HUES6 (cell line): Measurements from ENCODE around the gene SHLD3.

Source experiments
- H3K27ac ChIP-seq: 2 replicates; pipeline ENCODE4 v1.7.0; 2013; ENCODE audit warnings: low read depth, mild to moderate bottlenecking, low read length, inconsistent platforms
- H3K27me3 ChIP-seq: 2 replicates; pipeline ENCODE4 v1.6.1; 2013; ENCODE audit warnings: low read length; ENCODE audit not compliant: control insufficient read depth, insufficient read depth
- H3K36me3 ChIP-seq: 2 replicates; pipeline ENCODE4 v1.6.1; 2013; ENCODE audit warnings: low read length; ENCODE audit not compliant: control insufficient read depth, insufficient read depth
- H3K4me1 ChIP-seq: 2 replicates; pipeline ENCODE4 v1.6.1; 2013; ENCODE audit warnings: low read length; ENCODE audit not compliant: control insufficient read depth, insufficient read depth
- H3K4me3 ChIP-seq: 2 replicates; pipeline ENCODE4 v1.5.1; 2013; ENCODE audit warnings: low read depth, low read length
- H3K9ac ChIP-seq: one replicate; pipeline ENCODE4 v1.6.1; 2013; ENCODE audit warnings: mild to moderate bottlenecking, low read length
- H3K9me3 ChIP-seq: 2 replicates; pipeline ENCODE4 v1.6.1; 2013; ENCODE audit warnings: low read depth, low read length; ENCODE audit not compliant: control insufficient read depth, insufficient read depth

Gene SHLD3

DNA sequence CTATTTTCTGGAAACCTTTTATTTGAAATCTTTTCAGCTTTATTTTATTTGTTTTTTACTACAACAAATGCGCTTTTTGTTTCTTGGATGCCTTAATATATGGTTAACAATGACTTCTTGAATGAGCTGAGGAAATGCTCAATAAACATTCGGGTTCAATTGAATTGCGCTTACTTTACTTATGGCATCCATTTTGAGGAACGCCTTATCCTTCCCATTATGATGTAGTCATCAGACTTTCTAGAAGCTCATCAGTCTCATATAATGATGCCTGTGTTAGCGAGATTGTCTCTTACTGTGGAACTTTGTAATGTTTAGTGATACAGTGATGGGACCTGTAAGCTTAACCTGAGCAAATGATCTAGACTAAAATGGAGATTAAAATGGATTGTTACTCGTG is 916 bp downstream of the SHLD3 start:
- H3K27me3 ChIP-seq: no peaks in the 10 kb centered on the region
- no peak overlapping the region for H3K27ac ChIP-seq
- peaks cover 10% of the 10 kb centered on the region for H3K36me3 ChIP-seq
- peak overlapping the region; percentile 96 for H3K4me3 ChIP-seq
- H3K9ac ChIP-seq: no peak overlapping the region
- H3K4me1 ChIP-seq: peaks cover 8% of the 10 kb centered on the region
- H3K9me3 ChIP-seq: no peaks in the 10 kb centered on the region

DNA sequence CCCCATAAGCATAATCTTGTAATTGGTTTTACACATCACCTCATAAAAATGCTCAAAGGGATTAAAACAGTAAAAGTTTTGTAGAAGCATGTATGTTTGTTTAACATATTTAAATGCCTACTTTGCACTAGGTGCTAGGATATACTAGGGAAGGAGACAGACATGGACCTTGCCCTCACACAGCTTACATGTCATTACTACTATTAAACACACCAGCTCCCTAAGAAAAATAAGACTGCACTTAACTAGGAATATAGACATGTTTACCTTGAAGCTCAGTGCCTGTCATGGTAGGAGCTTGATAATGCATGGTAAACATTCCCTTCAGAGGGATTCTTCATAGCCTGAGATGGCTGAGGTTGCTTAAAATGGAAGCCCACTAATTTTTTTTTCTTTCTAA is 6.2 kb downstream of the SHLD3 start:
- no peak overlapping the region for H3K9ac ChIP-seq
- no peak overlapping the region for H3K4me3 ChIP-seq
- H3K27ac ChIP-seq: no peak overlapping the region
- H3K27me3 ChIP-seq: no peaks in the 10 kb centered on the region
- peaks cover 13% of the 10 kb centered on the region for H3K36me3 ChIP-seq
- H3K9me3 ChIP-seq: no peaks in the 10 kb centered on the region
- H3K4me1 ChIP-seq: peaks cover under 1% of the 10 kb centered on the region; the same call in 1 of the 2 replicates

DNA sequence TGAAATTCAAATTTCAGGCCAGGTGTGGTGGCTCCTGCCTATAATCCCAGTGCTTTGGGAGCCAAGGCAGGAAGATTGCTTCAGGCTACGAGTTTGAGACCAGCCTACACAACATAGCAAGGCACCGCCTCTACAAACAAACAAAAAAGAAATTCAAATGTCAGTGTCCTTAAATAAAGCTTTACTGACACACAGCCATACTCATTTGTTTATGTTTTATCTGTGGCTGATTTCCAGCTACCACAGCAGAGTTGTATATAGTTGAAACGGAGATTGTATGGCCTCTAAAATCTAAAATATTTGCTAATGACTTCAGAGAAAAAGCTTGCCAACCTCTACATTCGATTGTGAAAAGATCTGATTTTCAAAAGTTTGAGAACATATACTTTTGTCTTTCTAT is 15.4 kb downstream of the SHLD3 start:
- Histone ChIP-seq H3K4me3 (no peak overlapping the region), H3K4me1 (no peaks in the 10 kb centered on the region), H3K9me3 (peaks cover 4% of the 10 kb centered on the region; the same call in 1 of the 2 replicates), H3K27ac (no peak overlapping the region), H3K27me3 (no peaks in the 10 kb centered on the region), H3K9ac (no peak overlapping the region), H3K36me3 (peaks cover 32% of the 10 kb centered on the region)

DNA sequence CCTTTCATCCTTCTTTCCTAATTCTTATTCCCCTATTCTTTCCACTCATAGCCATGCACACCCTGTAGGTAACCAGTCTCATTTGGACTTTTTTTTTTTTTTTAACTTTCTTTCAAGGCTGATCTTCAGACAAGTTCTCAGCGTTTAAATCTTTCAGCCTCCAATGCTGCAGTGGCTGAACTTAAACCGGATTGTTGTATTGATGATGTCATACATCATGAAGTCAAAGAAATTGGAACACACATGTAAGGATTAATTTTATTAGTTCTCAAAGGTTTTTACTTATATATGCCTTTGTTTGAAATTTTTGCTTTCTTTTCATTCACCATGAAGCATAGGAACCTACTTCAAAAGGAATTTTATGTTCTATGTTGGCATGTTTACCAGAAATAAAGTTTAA is 22.1 kb downstream of the SHLD3 start:
- H3K36me3 ChIP-seq: peaks cover 4% of the 10 kb centered on the region; the same call in 1 of the 2 replicates
- no peaks in the 10 kb centered on the region for H3K27me3 ChIP-seq
- no peak overlapping the region for H3K9ac ChIP-seq
- no peak overlapping the region for H3K4me3 ChIP-seq
- H3K9me3 ChIP-seq: no peaks in the 10 kb centered on the region
- H3K4me1 ChIP-seq: peaks cover 7% of the 10 kb centered on the region; the same call in 1 of the 2 replicates
- H3K27ac ChIP-seq: no peak overlapping the region

DNA sequence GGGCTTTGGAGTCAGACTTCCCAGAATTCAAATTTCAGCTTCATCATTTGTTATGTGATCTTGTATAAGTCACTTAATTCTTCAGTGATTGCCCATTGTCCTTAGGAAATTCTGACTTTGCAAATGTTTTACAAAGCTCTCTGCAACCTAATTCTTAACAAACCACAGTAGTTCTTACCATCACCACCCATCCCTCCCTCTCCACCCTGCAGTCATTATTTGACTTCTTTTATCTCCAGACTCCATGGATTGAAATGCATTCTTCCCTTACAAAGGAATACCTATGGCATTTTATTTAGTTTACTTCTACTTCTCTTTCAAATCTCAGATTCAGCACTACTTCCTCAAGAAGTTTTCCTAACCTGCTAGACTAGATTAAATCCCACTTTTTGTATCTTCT is 23.1 kb downstream of the SHLD3 start:
- H3K27me3 ChIP-seq: no peaks in the 10 kb centered on the region
- H3K4me3 ChIP-seq: no peak overlapping the region
- no peaks in the 10 kb centered on the region for H3K9me3 ChIP-seq
- H3K36me3 ChIP-seq: peaks cover 4% of the 10 kb centered on the region; the same call in 1 of the 2 replicates
- no peak overlapping the region for H3K9ac ChIP-seq
- peak overlapping the region; percentile 64 for H3K27ac ChIP-seq
- H3K4me1 ChIP-seq: peaks cover 7% of the 10 kb centered on the region; the same call in 1 of the 2 replicates

DNA sequence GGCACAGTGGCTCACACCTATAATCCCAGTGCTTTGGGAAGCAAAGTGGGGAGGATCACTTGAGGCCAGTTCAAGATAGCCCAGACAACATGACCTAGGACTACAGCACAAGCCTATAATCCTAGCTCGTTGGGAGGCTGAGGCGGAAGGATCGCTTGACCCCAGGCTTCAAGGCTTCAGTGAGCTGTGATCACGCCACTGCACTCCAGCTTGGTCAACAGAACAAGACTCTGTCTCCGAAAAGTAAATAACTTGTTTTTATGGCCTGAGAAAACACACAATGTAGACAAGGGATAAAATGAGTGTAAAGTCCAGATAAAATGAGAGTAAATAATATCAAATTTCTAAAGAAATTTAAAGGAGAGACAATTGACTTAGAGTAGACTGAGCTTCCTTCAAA is 26.3 kb downstream of the SHLD3 start:
- H3K9ac ChIP-seq: no peak overlapping the region
- H3K9me3 ChIP-seq: no peaks in the 10 kb centered on the region
- H3K27ac ChIP-seq: no peak overlapping the region
- peaks cover 4% of the 10 kb centered on the region; the same call in 1 of the 2 replicates for H3K36me3 ChIP-seq
- H3K4me3 ChIP-seq: no peak overlapping the region
- no peaks in the 10 kb centered on the region for H3K27me3 ChIP-seq
- H3K4me1 ChIP-seq: peaks cover 7% of the 10 kb centered on the region; the same call in 1 of the 2 replicates

DNA sequence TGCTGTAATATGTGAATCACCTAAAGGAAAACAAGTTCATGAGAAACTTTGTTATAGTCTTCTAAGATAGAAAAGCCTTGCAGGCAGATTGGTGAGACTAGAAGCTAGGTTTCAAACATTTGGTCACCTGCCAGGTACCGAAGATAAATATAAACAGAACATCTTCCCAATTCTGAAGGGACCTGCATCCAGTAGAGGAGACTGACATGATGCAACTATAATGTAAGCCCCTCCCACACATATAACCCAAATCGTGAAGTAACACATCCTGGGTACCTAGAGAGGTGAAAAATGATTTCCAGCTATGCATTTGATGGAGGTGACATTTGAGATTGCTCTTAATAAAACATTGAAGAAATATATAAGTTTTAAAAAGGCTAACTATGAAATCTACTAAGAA is 29.9 kb downstream of the SHLD3 start:
- no peak overlapping the region for H3K4me3 ChIP-seq
- no peak overlapping the region for H3K27ac ChIP-seq
- H3K27me3 ChIP-seq: no peaks in the 10 kb centered on the region
- H3K36me3 ChIP-seq: peaks cover 7% of the 10 kb centered on the region; the same call in 1 of the 2 replicates
- H3K9me3 ChIP-seq: no peaks in the 10 kb centered on the region
- H3K9ac ChIP-seq: no peak overlapping the region
- H3K4me1 ChIP-seq: no peaks in the 10 kb centered on the region

DNA sequence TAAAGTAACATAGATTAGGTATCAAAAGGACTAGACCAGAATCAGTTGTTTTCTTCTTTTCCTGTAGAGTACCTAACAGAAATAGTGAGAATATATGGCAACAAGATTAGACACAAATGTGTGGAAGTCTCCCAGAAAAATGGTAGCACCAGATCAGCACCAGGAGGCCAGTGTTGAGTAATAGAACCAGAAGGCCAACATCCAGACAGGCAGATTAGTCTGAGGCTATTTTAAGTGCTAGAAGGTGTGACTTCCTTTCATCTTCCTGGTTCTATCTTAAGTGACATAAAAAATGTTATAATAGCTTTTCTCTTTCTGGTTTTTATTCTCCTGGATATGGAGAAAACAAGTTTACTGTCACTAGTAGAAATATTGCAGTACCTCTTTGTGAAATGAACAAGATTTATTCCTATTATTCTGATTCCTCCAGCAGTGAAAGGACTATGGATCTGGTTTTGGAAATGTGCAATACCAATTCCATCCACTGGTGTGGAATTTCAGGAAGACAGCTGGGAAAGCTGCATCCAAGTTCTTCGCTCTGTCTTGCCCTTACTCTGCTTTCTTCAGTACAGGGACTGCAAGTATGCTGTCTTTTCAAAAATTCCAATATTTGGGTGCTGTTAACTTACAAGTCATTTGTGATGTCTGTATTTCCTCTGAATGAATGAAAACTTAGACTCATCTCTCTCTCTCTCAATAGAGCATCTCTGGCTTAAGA is 39.1 kb downstream of the SHLD3 start:
- Histone ChIP-seq H3K36me3 (peaks cover 16% of the 10 kb centered on the region; the same call in 1 of the 2 replicates), H3K4me1 (no peaks in the 10 kb centered on the region; the same call in 1 of the 2 replicates), H3K9ac (no peak overlapping the region), H3K27ac (no peak overlapping the region), H3K27me3 (no peaks in the 10 kb centered on the region), H3K4me3 (no peak overlapping the region), H3K9me3 (no peaks in the 10 kb centered on the region)

DNA sequence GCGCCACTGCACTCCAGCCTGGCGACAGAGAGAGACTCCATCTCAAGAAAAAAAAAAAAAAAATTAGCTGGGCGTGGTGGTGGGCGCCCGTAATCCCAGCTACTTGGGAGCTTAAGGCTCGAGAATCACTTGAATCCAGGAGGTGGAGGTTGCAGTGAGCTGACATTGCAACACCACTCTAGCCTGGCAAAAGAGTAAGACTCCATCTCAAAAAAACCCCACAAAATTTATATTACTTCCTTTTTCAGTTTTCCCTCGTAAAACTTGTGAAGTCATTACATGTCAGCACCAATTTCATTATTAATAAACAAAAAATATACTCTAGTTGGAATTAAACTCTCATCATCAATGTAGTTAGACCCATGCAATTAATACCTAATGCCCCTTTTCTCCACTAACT is 43.9 kb downstream of the SHLD3 start:
- H3K27ac ChIP-seq: no peak overlapping the region
- no peaks in the 10 kb centered on the region; the same call in 1 of the 2 replicates for H3K4me1 ChIP-seq
- H3K4me3 ChIP-seq: no peak overlapping the region
- H3K9me3 ChIP-seq: no peaks in the 10 kb centered on the region
- H3K9ac ChIP-seq: no peak overlapping the region
- no peaks in the 10 kb centered on the region for H3K27me3 ChIP-seq
- peaks cover 30% of the 10 kb centered on the region for H3K36me3 ChIP-seq

DNA sequence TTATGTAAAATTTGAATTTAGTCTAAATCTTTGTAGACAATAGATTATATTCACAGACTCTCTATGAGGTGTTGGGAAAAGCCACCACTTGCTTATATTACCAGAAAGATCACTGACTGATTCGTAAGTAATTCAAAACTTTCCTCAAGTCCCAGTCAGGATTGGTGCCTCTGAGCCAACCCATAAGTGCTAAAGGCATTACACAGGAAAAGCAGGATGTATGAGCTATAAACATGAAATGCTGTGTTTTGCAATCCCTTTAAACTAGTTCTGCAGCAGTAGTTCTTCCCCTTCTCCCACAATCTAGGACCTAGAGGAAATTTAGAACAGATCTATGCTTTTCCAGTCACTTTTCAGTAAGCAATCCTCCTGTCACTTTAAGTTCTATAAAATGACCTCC is 48.0 kb downstream of the SHLD3 start:
- Histone ChIP-seq H3K9ac (no peak overlapping the region), H3K36me3 (peaks cover 26% of the 10 kb centered on the region), H3K9me3 (no peaks in the 10 kb centered on the region), H3K27ac (no peak overlapping the region), H3K27me3 (no peaks in the 10 kb centered on the region), H3K4me3 (no peak overlapping the region), H3K4me1 (no peaks in the 10 kb centered on the region)

DNA sequence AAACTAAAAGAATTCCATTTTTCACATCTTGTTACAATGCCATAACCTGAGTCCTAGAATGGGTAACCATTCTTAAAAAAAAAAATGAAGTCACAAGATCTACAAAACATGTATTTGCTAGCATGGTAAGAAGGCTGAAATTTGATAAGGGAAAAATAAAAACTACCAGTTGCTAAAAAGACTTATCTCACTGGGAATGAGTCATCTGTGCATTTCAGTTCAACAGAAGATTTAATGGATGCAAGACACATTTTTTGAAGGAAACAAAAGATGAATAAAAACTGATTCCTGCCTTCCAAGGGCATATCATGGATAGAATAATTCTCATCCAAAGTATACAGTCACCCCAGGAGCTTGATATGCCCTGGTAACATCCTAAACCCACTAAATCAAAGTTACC is 49.9 kb downstream of the SHLD3 start:
- Histone ChIP-seq H3K4me1 (no peaks in the 10 kb centered on the region), H3K27me3 (no peaks in the 10 kb centered on the region)

More for the DNA sequence above, 49.9 kb downstream of the SHLD3 start:
- H3K27ac ChIP-seq: no peak overlapping the region
- H3K36me3 ChIP-seq: peaks cover 28% of the 10 kb centered on the region
- no peak overlapping the region for H3K9ac ChIP-seq
- no peaks in the 10 kb centered on the region for H3K9me3 ChIP-seq
- H3K4me3 ChIP-seq: no peak overlapping the region
